Endothelial cell of umbilical vein (primary cell): ENCODE results near the gene ALKBH2. TPM values are rescaled to one million over a fixed set of nuclear protein-coding genes. Genes with fewer than 3 reads are reported as not detected.

Experiments used
- BruUV-seq: library from RNA; stranded (reverse); fragments of 400-500 nt; replicated peaks from 2 replicates; lab custom pipeline; 2021; lab: Mats Ljungman, UMichigan
- CTCF ChIA-PET: fragments of 300-600, 350-600 bp; sonication (Branson Sonifier 250); formaldehyde crosslinking; loops from one replicate; lab custom pipeline; 2021; ENCODE audit warnings: antibody characterized with exemption, inconsistent platforms; lab: Charles Lee
- POLR2A ChIA-PET: fragments of 300-600, 350-600 bp; sonication (Branson Sonifier 250); formaldehyde crosslinking; loops from one replicate; lab custom pipeline; 2021; ENCODE audit warnings: antibody characterized with exemption, inconsistent platforms; lab: Charles Lee
- DNase-seq: peaks from one replicate; pipeline ENCODE4 v3.0.0-alpha.2; 2011; ENCODE audit warnings: low read depth, low spot score
- FAIRE-seq: peaks from 2 replicates; lab custom pipeline; 2011; peaks lifted over from hg19 to GRCh38; lab: Jason Lieb, UNC
- H2AFZ ChIP-seq: 2 replicates; pipeline ENCODE4 v1.6.0; 2012; ENCODE audit warnings: low read depth, low read length, control low read depth, inconsistent platforms
- H3K27ac ChIP-seq: 2 replicates; pipeline ENCODE4 v1.5.1; 2011; ENCODE audit warnings: low read depth, mild to moderate bottlenecking, control low read depth, low read length, moderate library complexity; ENCODE audit not compliant: insufficient read depth
- H3K27me3 ChIP-seq, 2 experiments: 2 replicates each; pipeline versions ENCODE4 v1.6.0 to v1.6.1; 2011; ENCODE audit warnings: low read length in 2 of 2, mixed read lengths in 1 of 2; ENCODE audit not compliant: control insufficient read depth in 2 of 2, insufficient read depth in 2 of 2
- H3K36me3 ChIP-seq, 2 experiments: 2 replicates in 1 of 2; 3 replicates in 1 of 2; pipeline ENCODE4 v1.5.1; 2011; ENCODE audit warnings: low read length in 2 of 2, mild to moderate bottlenecking in 1 of 2, moderate library complexity in 1 of 2; ENCODE audit not compliant: control insufficient read depth in 2 of 2, insufficient read depth in 2 of 2; ENCODE audit errors: extremely low read depth in 1 of 2
- H3K4me1 ChIP-seq: 3 replicates; pipeline ENCODE4 v1.5.1; 2011; ENCODE audit warnings: mild to moderate bottlenecking, low read length; ENCODE audit not compliant: control insufficient read depth, insufficient read depth; ENCODE audit errors: extremely low read depth
- H3K4me2 ChIP-seq: 2 replicates; pipeline ENCODE4 v1.6.1; 2011; ENCODE audit warnings: low read length, control low read depth, mixed read lengths; ENCODE audit not compliant: insufficient read depth
- H3K4me3 ChIP-seq, 3 experiments: fragments of 200-600 bp in 1 of 3; sonication (generic), shearing (Covaris generic) in 1 of 3; replicated peaks in 1 of 3; 2 replicates each; pipeline ENCODE4 v1.5.1; 2011 to 2016; ENCODE audit warnings: control low read depth in 3 of 3, low read length in 3 of 3, mild to moderate bottlenecking in 2 of 3, inconsistent platforms in 1 of 3, low read depth in 1 of 3, moderate library complexity in 1 of 3; ENCODE audit not compliant: insufficient read depth in 1 of 3
- H3K79me2 ChIP-seq: 2 replicates; pipeline ENCODE4 v1.6.0; 2012; ENCODE audit warnings: low read length, inconsistent platforms; ENCODE audit not compliant: control insufficient read depth, insufficient read depth
- H3K9ac ChIP-seq: replicated peaks from 2 replicates; pipeline ENCODE3; 2011; ENCODE audit warnings: low read length, control low read depth; ENCODE audit not compliant: insufficient read depth; ENCODE audit errors: extremely low read depth
- H3K9me1 ChIP-seq: replicated peaks from 3 replicates; pipeline ENCODE4 v1.6.0; 2011; ENCODE audit warnings: mild to moderate bottlenecking, low read length; ENCODE audit not compliant: control insufficient read depth, insufficient read depth; ENCODE audit errors: extremely low read depth
- H3K9me3 ChIP-seq: replicated peaks from 2 replicates; pipeline ENCODE4 v1.5.1; 2012; ENCODE audit warnings: low read length, inconsistent platforms; ENCODE audit not compliant: control insufficient read depth, insufficient read depth
- H4K20me1 ChIP-seq: replicated peaks from 2 replicates; pipeline ENCODE3; 2011; ENCODE audit warnings: mild to moderate bottlenecking, low read length; ENCODE audit not compliant: control insufficient read depth, insufficient read depth; ENCODE audit errors: extremely low read depth
- CTCF ChIP-seq, 2 donors: IDR thresholded peaks; 1 replicate in 1 of 2; 2 replicates in 1 of 2; pipeline ENCODE4 v1.5.1; 2011; ENCODE audit warnings: low read length in 2 of 2, mild to moderate bottlenecking in 2 of 2, moderate library complexity in 2 of 2, control low read depth in 1 of 2, inconsistent platforms in 1 of 2, low read depth in 1 of 2; ENCODE audit not compliant: insufficient read depth in 1 of 2; ENCODE audit errors: extremely low read depth in 1 of 2
- EZH2 ChIP-seq: IDR thresholded peaks from 2 replicates; pipeline ENCODE4 v1.6.1; 2012; ENCODE audit warnings: borderline replicate concordance, low read depth, mild to moderate bottlenecking, moderate library complexity, low read length, inconsistent platforms; ENCODE audit not compliant: severe bottlenecking
- FOS ChIP-seq: IDR thresholded peaks from 2 replicates; pipeline ENCODE4 v1.6.1; 2011; ENCODE audit warnings: mild to moderate bottlenecking, low read length, moderate library complexity, borderline replicate concordance; ENCODE audit not compliant: insufficient read depth
- GATA2 ChIP-seq: IDR thresholded peaks from 2 replicates; pipeline ENCODE4 v1.7.0; 2011; ENCODE audit warnings: low read depth, mild to moderate bottlenecking, moderate library complexity, mixed read lengths, low read length; ENCODE audit not compliant: insufficient read length, insufficient read depth
- JUN ChIP-seq: IDR thresholded peaks from 2 replicates; pipeline ENCODE4 v1.6.1; 2011; ENCODE audit warnings: borderline replicate concordance, low read depth; ENCODE audit not compliant: insufficient read length, insufficient read depth
- MAX ChIP-seq: IDR thresholded peaks from 2 replicates; pipeline ENCODE4 v1.6.1; 2011; ENCODE audit not compliant: insufficient read depth, insufficient read length
- MYC ChIP-seq: IDR thresholded peaks from one replicate; pipeline ENCODE4 v1.6.1; 2011; ENCODE audit warnings: mild to moderate bottlenecking, low read depth, low read length
- POLR2A ChIP-seq: IDR thresholded peaks from 2 replicates; pipeline ENCODE4 v1.6.1; 2012; ENCODE audit warnings: low read depth, mild to moderate bottlenecking, control low read depth, low read length
- POLR2AphosphoS5 ChIP-seq: IDR thresholded peaks from 2 replicates; pipeline ENCODE4 v1.6.1; 2012; ENCODE audit warnings: low read depth, mild to moderate bottlenecking, control low read depth, low read length, moderate library complexity; ENCODE audit not compliant: insufficient read depth
- dilution Hi-C: fragments of 300-500 bp; cut with MboI; formaldehyde crosslinking; loops from one replicate; pipeline ENCODE4 v1.15.0; 2019; ENCODE audit warnings: low sequenced_read_pairs; ENCODE audit not compliant: extremely low pct_ligation_motif_present
- intact Hi-C: fragments of 100-400 bp; cut with micrococcal nuclease; formaldehyde crosslinking; loops from one replicate; pipeline ENCODE4 v1.10.0; 2022
- polyA plus RNA-seq, 4 experiments: library from polyadenylated mRNA; depleted of rRNA in 3 of 4; stranded (reverse) in 3 of 4; unstranded in 1 of 4; fragments of >200 nt; gene quantifications; 2 replicates each; pipeline versions ENCODE4 v1.2.1 to v1.2.3, GENCODE V29; 2011 to 2012; ENCODE audit warnings: missing spikeins in 1 of 4
- total RNA-seq: library from RNA; stranded (reverse); gene quantifications from 2 replicates; pipeline ENCODE4 v1.2.3, GENCODE V29; 2021

The ALKBH2 gene
- total and polyA plus RNA-seq, 2 donors (not counting 3 experiments of a cell fraction or from before 2014, with no cell fraction given): 5.4 to 7.3 TPM

DNA sequence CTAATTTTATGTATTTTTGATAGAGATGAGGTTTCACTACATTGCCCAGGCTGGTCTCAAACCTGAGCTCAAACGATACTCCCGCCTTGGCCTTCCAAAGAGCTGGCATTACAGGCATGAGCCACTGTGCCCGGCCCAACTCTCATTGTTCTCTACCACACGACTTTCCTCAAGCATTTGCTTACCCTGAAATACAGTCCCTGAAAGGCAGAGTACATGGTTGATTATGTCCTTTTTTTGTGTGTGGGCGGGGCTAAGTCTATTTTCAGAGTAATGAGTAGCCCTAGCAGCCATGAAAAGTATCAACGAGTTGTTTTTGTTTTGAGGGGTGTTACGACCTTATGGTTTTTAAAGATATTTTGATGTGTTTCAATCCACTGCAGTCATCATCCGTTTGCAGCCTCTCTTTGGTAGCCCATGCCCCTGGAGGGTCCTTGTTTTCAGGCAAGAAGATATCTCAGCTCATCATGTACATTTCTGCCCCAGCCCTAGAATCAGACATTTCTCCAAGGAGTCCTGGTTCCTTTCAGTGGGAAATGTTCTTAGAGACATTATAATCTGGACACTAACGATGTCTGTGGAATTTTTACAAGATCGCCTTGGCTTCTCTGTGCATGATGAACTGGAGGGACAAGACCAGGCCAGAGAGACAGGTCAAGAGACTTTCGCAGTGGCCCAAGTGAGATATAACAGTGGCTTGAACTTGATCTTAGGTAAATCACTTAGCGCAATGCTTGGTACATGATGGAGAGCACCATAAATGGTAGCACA, 31.8 kb upstream of the ALKBH2 start:
- BruUV-seq: no TSS peak
- H3K36me3 ChIP-seq: no peaks in the 10 kb centered on the region
- no peak overlapping the region for H3K27ac ChIP-seq
- CTCF ChIA-PET: interaction anchor here (0.8 kb wide), 1 partner anchor 13 kb away, joined by 4 read pairs; no protein-coding TSS in a partner anchor
- DNase-seq (no peak), FAIRE-seq (no peak)
- H4K20me1 ChIP-seq: no peaks in the 10 kb centered on the region
- no peak overlapping the region for H2AFZ ChIP-seq
- no peak overlapping the region for H3K4me2 ChIP-seq
- POLR2A ChIA-PET: no interaction called here
- dilution Hi-C loops (no loop called here), intact Hi-C loops (no loop called here)
- no peaks in the 10 kb centered on the region for H3K9me3 ChIP-seq
- TF ChIP-seq POLR2AphosphoS5 (no peak), JUN (no peak), FOS (no peak), MAX (no peak), EZH2 (no peak), CTCF (IDR thresholded peaks at IDR 0.05; ENCODE audit: extremely low read depth in 1 of 2, insufficient read depth in 1 of 2, low read depth in 1 of 2, low read length in 2 of 2) (no peak), MYC (no peak), POLR2A (no peak), GATA2 (no peak)
- H3K4me1 ChIP-seq: no peaks in the 10 kb centered on the region
- no peaks in the 10 kb centered on the region for H3K27me3 ChIP-seq
- no peaks in the 10 kb centered on the region for H3K79me2 ChIP-seq
- no peaks in the 10 kb centered on the region for H3K9me1 ChIP-seq
- no peak overlapping the region for H3K9ac ChIP-seq
- no peak overlapping the region for H3K4me3 ChIP-seq
